GM12878 (cell line): ENCODE measurements around the gene LCORL. TPM values are rescaled to one million over a fixed set of nuclear protein-coding genes. Genes with fewer than 3 reads are reported as not detected.
A peak's percentile ranks its signal among the peaks of the same experiment; 100 is the strongest.

Experiments used
- ATAC-seq: fragments of 200-7000 bp; cut with Tn5 transposase; 3 replicates; pipeline ENCODE4 v1.9.1; 2020; ENCODE audit warnings: mild to moderate bottlenecking, moderate library complexity
- BruUV-seq: library from RNA; stranded (reverse); fragments of 400-500 nt; replicated peaks from 2 replicates; lab custom pipeline; 2021; lab: Mats Ljungman, UMichigan
- CTCF ChIA-PET: fragments of 300-600 bp; sonication (Branson Sonifier 250); formaldehyde crosslinking; extraction: SDS; loops from one replicate; lab custom pipeline; 2021; ENCODE audit warnings: inconsistent platforms; lab: Yijun Ruan, JAX
- POLR2A ChIA-PET: fragments of 350-600 bp; formaldehyde crosslinking; extraction: SDS; loops from one replicate; lab custom pipeline; 2021; ENCODE audit warnings: inconsistent platforms; lab: Charles Lee
- RAD21 ChIA-PET: fragments of 300-600 bp; sonication (Branson Sonifier 250); formaldehyde crosslinking; loops from one replicate; lab custom pipeline; 2023; ENCODE audit warnings: antibody characterized with exemption; ENCODE audit not compliant: unreplicated experiment; lab: Charles Lee
- SMC1A ChIA-PET: fragments of 300-600 bp; sonication (Branson Sonifier 250); formaldehyde crosslinking; loops from one replicate; lab custom pipeline; 2023; ENCODE audit not compliant: unreplicated experiment, uncharacterized antibody; lab: Charles Lee
- DNase-seq: peaks from one replicate; pipeline ENCODE4 v3.0.0-alpha.2; 2011; ENCODE audit warnings: low read depth, low spot score
- FAIRE-seq: peaks from 3 replicates; lab custom pipeline; 2011; peaks lifted over from hg19 to GRCh38; lab: Jason Lieb, UNC
- H2AFZ ChIP-seq: 2 replicates; pipeline ENCODE4 v1.6.0; 2011; ENCODE audit warnings: low read depth, low read length, control low read depth; ENCODE audit not compliant: control insufficient read depth
- H3K27ac ChIP-seq: 2 replicates; pipeline ENCODE4 v1.5.1; 2011; ENCODE audit warnings: control low read depth; ENCODE audit not compliant: control insufficient read depth, insufficient read depth
- H3K27me3 ChIP-seq, 2 experiments: replicated peaks in 1 of 2; 2 replicates each; pipeline versions ENCODE4 v1.6.0 to v1.6.1; 2011; ENCODE audit warnings: low read length in 1 of 2; ENCODE audit not compliant: control insufficient read depth in 2 of 2, insufficient read depth in 2 of 2
- H3K36me3 ChIP-seq, 2 experiments: 2 replicates each; pipeline ENCODE4 v1.5.1; 2011; ENCODE audit warnings: low read length in 1 of 2; ENCODE audit not compliant: control insufficient read depth in 2 of 2, insufficient read depth in 2 of 2
- H3K4me1 ChIP-seq: 2 replicates; pipeline ENCODE4 v1.6.1; 2011; ENCODE audit warnings: mild to moderate bottlenecking, low read length, moderate library complexity, mixed read lengths; ENCODE audit not compliant: control insufficient read depth, insufficient read depth
- H3K4me2 ChIP-seq: 2 replicates; pipeline ENCODE4 v1.6.0; 2011; ENCODE audit warnings: control low read depth; ENCODE audit not compliant: control insufficient read depth, insufficient read depth
- H3K4me3 ChIP-seq: fragments of 200-600 bp; sonication (generic); 2 replicates; pipeline ENCODE4 v1.5.1; 2016
- H3K79me2 ChIP-seq: 2 replicates; pipeline ENCODE4 v1.6.0; 2011; ENCODE audit warnings: low read length; ENCODE audit not compliant: control insufficient read depth, insufficient read depth
- H3K9ac ChIP-seq: 2 replicates; pipeline ENCODE4 v1.8.0; 2011; ENCODE audit warnings: low read length, control low read depth, mixed read lengths; ENCODE audit not compliant: control insufficient read depth, insufficient read depth
- H3K9me3 ChIP-seq: replicated peaks from 3 replicates; pipeline ENCODE4 v1.5.1; 2011; ENCODE audit warnings: mild to moderate bottlenecking, low read length; ENCODE audit not compliant: control insufficient read depth, insufficient read depth
- H4K20me1 ChIP-seq: 2 replicates; pipeline ENCODE4 v1.6.0; 2011; ENCODE audit not compliant: control insufficient read depth, insufficient read depth
- BCL11A ChIP-seq: IDR thresholded peaks from 2 replicates; pipeline ENCODE4 v1.6.1; 2011; ENCODE audit warnings: low read depth, low read length
- BHLHE40 ChIP-seq, 2 experiments: fragments of 450-650 bp in 1 of 2; IDR thresholded peaks; 2 replicates each; pipeline ENCODE4 v1.6.1; 2011 to 2017; ENCODE audit warnings: low read depth in 2 of 2, borderline replicate concordance in 1 of 2, improper control_type of control experiment in 1 of 2, low read length in 1 of 2, mild to moderate bottlenecking in 1 of 2
- CBX5 ChIP-seq: sonication (generic); IDR thresholded peaks from 2 replicates; pipeline ENCODE4 v1.6.1; 2016; ENCODE audit warnings: low read depth, moderate library complexity, mild to moderate bottlenecking, inconsistent platforms
- FOS ChIP-seq: IDR thresholded peaks from 3 replicates; pipeline ENCODE4 v1.6.1; 2011; ENCODE audit warnings: borderline replicate concordance; ENCODE audit not compliant: insufficient read length; ENCODE audit errors: extremely low read depth
- FOXM1 ChIP-seq: IDR thresholded peaks from 2 replicates; pipeline ENCODE4 v1.6.1; 2012; ENCODE audit warnings: low read depth, mild to moderate bottlenecking, inconsistent platforms, low read length, moderate library complexity
- IRF5 ChIP-seq: fragments of 450-650 bp; IDR thresholded peaks from 2 replicates; pipeline ENCODE4 v1.6.1; 2017; ENCODE audit warnings: borderline replicate concordance
- JUNB ChIP-seq: IDR thresholded peaks from 2 replicates; pipeline ENCODE4 v1.6.1; 2016; ENCODE audit warnings: antibody characterized with exemption, mild to moderate bottlenecking
- KDM1A ChIP-seq: fragments of 200-600 bp; sonication (generic); IDR thresholded peaks from 2 replicates; pipeline ENCODE4 v1.6.1; 2016; ENCODE audit warnings: borderline replicate concordance
- NFYB ChIP-seq: IDR thresholded peaks from 2 replicates; pipeline ENCODE4 v1.6.1; 2011; ENCODE audit warnings: low read depth, mild to moderate bottlenecking, low read length, improper control_type of control experiment, moderate library complexity; ENCODE audit not compliant: insufficient read depth
- NR2C2 ChIP-seq: IDR thresholded peaks from 2 replicates; pipeline ENCODE4 v1.6.1; 2011; ENCODE audit warnings: borderline replicate concordance, low read depth; ENCODE audit not compliant: control insufficient read depth, insufficient read length
- RELA ChIP-seq: fragments of 450-650 bp; IDR thresholded peaks from 2 replicates; pipeline ENCODE4 v1.8.0; 2014; ENCODE audit warnings: borderline replicate concordance; ENCODE audit not compliant: partially characterized antibody
- SIX5 ChIP-seq: IDR thresholded peaks from 2 replicates; pipeline ENCODE4 v1.6.1; 2011; ENCODE audit warnings: mild to moderate bottlenecking, low read depth, low read length, moderate library complexity; ENCODE audit not compliant: severe bottlenecking
- SREBF1 ChIP-seq: IDR thresholded peaks from 2 replicates; pipeline ENCODE4 v1.6.1; 2012; ENCODE audit warnings: mild to moderate bottlenecking, low read length
- ZNF24 ChIP-seq: fragments of 450-650 bp; IDR thresholded peaks from 2 replicates; pipeline ENCODE4 v1.6.1; 2017; ENCODE audit warnings: antibody characterized with exemption, mild to moderate bottlenecking
- ZNF384 ChIP-seq: IDR thresholded peaks from 2 replicates; pipeline ENCODE4 v1.6.1; 2012; ENCODE audit warnings: low read depth, mild to moderate bottlenecking, low read length, improper control_type of control experiment, borderline replicate concordance
- WGBS: methylation state at CpG from one replicate; pipeline ENCODE4 v1.1.6; 2016; ENCODE audit warnings: low lambda C conversion rate; ENCODE audit not compliant: insufficient replicate concordance, insufficient coverage; ENCODE audit errors: missing lambda C conversion rate; 5-methylcytosine and 5-hydroxymethylcytosine counted together
- in situ Hi-C: fragments of 300-500 bp; cut with MboI; formaldehyde crosslinking; loops from 9 replicates; pipeline ENCODE4 v1.14.3; 2018; ENCODE audit warnings: mixed read lengths
- intact Hi-C: fragments of 100-400 bp; cut with micrococcal nuclease; formaldehyde crosslinking; loops from one replicate; pipeline ENCODE4 v1.14.2; 2022; ENCODE audit not compliant: unreplicated experiment
- polyA plus RNA-seq, 11 experiments: library from polyadenylated mRNA; depleted of rRNA in 4 of 11; unstranded in 6 of 11; stranded (reverse) in 5 of 11; fragments of >200 nt; fragmentation: Nextera tagmentation in 4 of 11; fragmentation: Illumina TruSeq in 1 of 11; extraction: Ambion mirVana in 4 of 11; extraction: Trizol in 1 of 11; gene quantifications; 1 replicate in 1 of 11; 2 replicates in 10 of 11; pipeline versions ENCODE4 v1.2.1 to v1.2.3, GENCODE V29; 2011 to 2016; ENCODE audit warnings: inconsistent platforms in 2 of 11, missing spikeins in 2 of 11, low read depth in 1 of 11
- total RNA-seq, 4 experiments: library from RNA; depleted of rRNA in 3 of 4; stranded (reverse); fragments of >200 nt in 3 of 4; fragmentation: Illumina TruSeq in 1 of 4; extraction: Trizol in 1 of 4; gene quantifications; 2 replicates each; pipeline versions ENCODE4 v1.2.1 to v1.2.3, GENCODE V29; 2013 to 2021

LCORL gene
- total and polyA plus RNA-seq, 10 of the 15 experiments (the other 5 are each of a cell fraction or from before 2014, with no cell fraction given), result 2.2 to 9.8 (median 5.9) TPM

DNA sequence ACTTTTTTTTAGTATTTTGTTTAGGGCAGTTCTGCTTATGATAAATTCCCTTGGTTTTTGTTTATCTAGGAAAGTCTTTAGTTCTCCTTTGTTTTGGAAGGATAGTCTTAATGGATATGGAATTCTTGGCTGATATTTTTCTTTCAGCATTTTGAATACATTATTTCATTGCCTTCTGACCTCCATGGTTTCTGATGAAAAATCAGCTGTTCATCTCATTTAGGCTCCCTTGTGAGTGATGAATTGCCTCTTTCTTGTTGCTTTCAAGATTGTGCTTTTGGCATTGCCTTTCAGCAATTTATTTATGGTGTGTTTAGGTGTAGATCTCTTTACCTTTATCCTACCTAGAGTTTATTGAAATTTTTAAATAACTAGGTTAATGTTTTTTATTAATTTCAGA is 41.5 kb upstream of the LCORL start:
- intact Hi-C loops, result no loop called here
- peaks cover 2% of the 10 kb centered on the region; the same call in 1 of the 2 replicates for H3K4me1 ChIP-seq
- no peak overlapping the region for H3K9ac ChIP-seq
- no peaks in the 10 kb centered on the region for H3K36me3 ChIP-seq
- no peak overlapping the region for H2AFZ ChIP-seq
- ChIA-PET POLR2A (no interaction called here), CTCF (no interaction called here), SMC1A (no interaction called here), RAD21 (no interaction called here)
- no TSS peak for BruUV-seq
- TF ChIP-seq CBX5 (peak; percentile 95), ZNF24 (no peak)
- H3K4me3 ChIP-seq, result no peak overlapping the region
- no peaks in the 10 kb centered on the region; the same call in 1 of the 3 replicates for H3K9me3 ChIP-seq
- H3K27ac ChIP-seq, result no peak overlapping the region
- ATAC-seq, result no peak
- no peak for DNase-seq
- H3K79me2 ChIP-seq, result no peaks in the 10 kb centered on the region
- FAIRE-seq, result no peak
- in situ Hi-C loops, result no loop called here
- H3K27me3 ChIP-seq, result no peaks in the 10 kb centered on the region
- H4K20me1 ChIP-seq, result no peaks in the 10 kb centered on the region
- no peak overlapping the region for H3K4me2 ChIP-seq

GRCh38 chr4:18057821-18058533 is 36.4 kb upstream of the LCORL start:
- Histone ChIP-seq H3K4me3 (peak overlapping the region; percentile 46; the same call in 1 of the 2 replicates), H2AFZ (peak overlapping the region; percentile 50), H3K27ac (peak overlapping the region; percentile 21), H3K4me2 (peak overlapping the region; percentile 75), H3K4me1 (peaks cover 7% of the 10 kb centered on the region; the same call in 1 of the 2 replicates), H3K79me2 (no peaks in the 10 kb centered on the region), H3K27me3 (no peaks in the 10 kb centered on the region), H3K9me3 (no peaks in the 10 kb centered on the region; the same call in 2 of the 3 replicates), H3K36me3 (no peaks in the 10 kb centered on the region), H4K20me1 (no peaks in the 10 kb centered on the region), H3K9ac (no peak overlapping the region)
- in situ Hi-C loops (no loop called here), intact Hi-C loops (loop anchor here (1.0 kb wide), 1 partner anchor 36 kb away; no protein-coding TSS in a partner anchor)
- ATAC-seq (peak; percentile 85), FAIRE-seq (peak; percentile 78), DNase-seq (no peak)
- CTCF ChIA-PET, result interaction anchor here (1.1 to 1.5 kb wide), 3 partner anchors 33 to 241 kb away, joined by 3 to 4 read pairs (median 3); no protein-coding TSS in a partner anchor
- WGBS, result 30% methylated on average over 2 of the region's 2 CpGs
- SMC1A ChIA-PET, result interaction anchor here (0.8 to 2.6 kb wide), 12 partner anchors 12 to 245 kb away, joined by 3 to 11 read pairs (median 4); partner anchors contain the start of gene LCORL
- RAD21 ChIA-PET, result interaction anchor here (1.0 kb wide), 1 partner anchor 310 kb away, joined by 3 read pairs; no protein-coding TSS in a partner anchor
- BruUV-seq, result no TSS peak
- POLR2A ChIA-PET, result interaction anchor here (0.7 to 1.9 kb wide), 3 partner anchors 36 to 722 kb away, joined by 3 to 7 read pairs (median 5); partner anchors contain the start of genes DCAF16 and LCORL
- TF ChIP-seq BHLHE40 (IDR thresholded peaks at IDR 0.05; ENCODE audit: borderline replicate concordance in 1 of 2, low read depth in 2 of 2, low read length in 1 of 2) (no peak), RELA (no peak), SREBF1 (no peak), FOXM1 (peak; percentile 5; the same call in 1 of the 2 replicates), FOS (no peak), BCL11A (no peak), ZNF384 (no peak), NR2C2 (no peak), JUNB (no peak), SIX5 (no peak), NFYB (no peak), IRF5 (no peak), KDM1A (no peak)
